ENCODE data around the gene BTBD19. TPM values are rescaled to one million over a fixed set of nuclear protein-coding genes. Genes with fewer than 3 reads are reported as not detected.

BTBD19 gene
- total RNA-seq, 1 experiment from 2014 or later = 11.6 TPM

DNA sequence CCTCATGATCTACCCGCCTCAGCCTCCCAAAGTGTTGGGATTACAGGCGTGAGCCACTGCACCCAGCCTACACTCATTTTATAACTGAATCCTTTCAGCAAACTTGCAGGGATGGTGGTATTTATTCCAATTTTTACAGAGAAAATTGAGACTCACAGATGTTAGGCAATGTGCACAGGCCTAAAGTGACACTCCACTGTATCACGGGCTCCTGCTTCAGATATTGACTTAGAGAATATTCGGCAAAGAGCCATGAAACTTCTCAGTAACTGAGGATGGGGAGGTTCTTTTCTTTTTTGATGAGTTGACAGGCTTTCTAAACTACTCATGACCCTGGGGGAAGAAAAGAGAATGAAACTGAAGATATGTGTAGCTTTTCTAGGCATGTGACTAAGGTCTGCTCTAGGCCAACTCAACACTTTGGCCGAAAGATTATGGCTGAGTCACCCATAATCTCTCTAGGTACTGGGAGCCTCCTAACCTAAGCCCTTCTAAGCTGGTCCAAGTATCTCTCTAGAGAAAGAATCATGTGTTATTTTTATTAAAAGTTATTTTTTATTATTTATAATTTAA is 54.6 kb downstream of the BTBD19 start:
- H3K36me3 ChIP-seq (ENCODE audit: control insufficient read depth in 1 of 2, insufficient read depth in 2 of 2, low read length in 2 of 2) = no peaks in the 10 kb centered on the region; a peak in 1 of 4 replicates
- BruUV-seq (replicated peaks) = no TSS peak
- no peak overlapping the region for H3K4me3 ChIP-seq (replicated peaks in 1 of 2; ENCODE audit: low read depth in 1 of 2, low read length in 2 of 2)
- POLR2A ChIA-PET = no interaction called here
- no peak overlapping the region for H3K9ac ChIP-seq (ENCODE audit: low read length)
- H3K4me2 ChIP-seq (ENCODE audit: low read length) = no peak overlapping the region
- no peaks in the 10 kb centered on the region for H3K9me2 ChIP-seq (ENCODE audit: insufficient read depth)
- H3K9me3 ChIP-seq (ENCODE audit: control insufficient read depth in 1 of 2, insufficient read depth in 1 of 2, low read depth in 1 of 2, low read length in 2 of 2) = no peaks in the 10 kb centered on the region
- intact Hi-C loops (cut with micrococcal nuclease) = no loop called here
- H3K27me3 ChIP-seq (ENCODE audit: insufficient read depth, low read length) = no peaks in the 10 kb centered on the region
- ATAC-seq (no peak), DNase-seq (ENCODE audit: low read depth, low spot score) (no peak)
- TF ChIP-seq ZFX (IDR thresholded peaks at IDR 0.05) = no peak
- no peak for TF ChIP-seq YY1 (IDR thresholded peaks at IDR 0.05; ENCODE audit: extremely low read depth, insufficient replicate concordance, low read depth, low read length)
- no peak for TF ChIP-seq ELF1 (IDR thresholded peaks at IDR 0.05; ENCODE audit: borderline replicate concordance, low read depth)
- TF ChIP-seq CEBPB (IDR thresholded peaks at IDR 0.05; ENCODE audit: low read depth) = no peak
- no peak for TF ChIP-seq EZH2phosphoT487 (IDR thresholded peaks at IDR 0.05; ENCODE audit: borderline replicate concordance)
- TF ChIP-seq, protein P1, sequence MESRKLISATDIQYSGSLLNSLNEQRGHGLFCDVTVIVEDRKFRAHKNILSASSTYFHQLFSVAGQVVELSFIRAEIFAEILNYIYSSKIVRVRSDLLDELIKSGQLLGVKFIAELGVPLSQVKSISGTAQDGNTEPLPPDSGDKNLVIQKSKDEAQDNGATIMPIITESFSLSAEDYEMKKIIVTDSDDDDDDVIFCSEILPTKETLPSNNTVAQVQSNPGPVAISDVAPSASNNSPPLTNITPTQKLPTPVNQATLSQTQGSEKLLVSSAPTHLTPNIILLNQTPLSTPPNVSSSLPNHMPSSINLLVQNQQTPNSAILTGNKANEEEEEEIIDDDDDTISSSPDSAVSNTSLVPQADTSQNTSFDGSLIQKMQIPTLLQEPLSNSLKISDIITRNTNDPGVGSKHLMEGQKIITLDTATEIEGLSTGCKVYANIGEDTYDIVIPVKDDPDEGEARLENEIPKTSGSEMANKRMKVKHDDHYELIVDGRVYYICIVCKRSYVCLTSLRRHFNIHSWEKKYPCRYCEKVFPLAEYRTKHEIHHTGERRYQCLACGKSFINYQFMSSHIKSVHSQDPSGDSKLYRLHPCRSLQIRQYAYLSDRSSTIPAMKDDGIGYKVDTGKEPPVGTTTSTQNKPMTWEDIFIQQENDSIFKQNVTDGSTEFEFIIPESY (IDR thresholded peaks at IDR 0.05; ENCODE audit: extremely low read depth, insufficient replicate concordance, low read length) = no peak
- TF ChIP-seq RAD21 (IDR thresholded peaks at IDR 0.05; ENCODE audit: low read depth) = no peak
- no peak for TF ChIP-seq POLR2A (IDR thresholded peaks at IDR 0.05; ENCODE audit: borderline replicate concordance, extremely low read depth, insufficient read depth, insufficient read length)
- TF ChIP-seq, protein P2, sequence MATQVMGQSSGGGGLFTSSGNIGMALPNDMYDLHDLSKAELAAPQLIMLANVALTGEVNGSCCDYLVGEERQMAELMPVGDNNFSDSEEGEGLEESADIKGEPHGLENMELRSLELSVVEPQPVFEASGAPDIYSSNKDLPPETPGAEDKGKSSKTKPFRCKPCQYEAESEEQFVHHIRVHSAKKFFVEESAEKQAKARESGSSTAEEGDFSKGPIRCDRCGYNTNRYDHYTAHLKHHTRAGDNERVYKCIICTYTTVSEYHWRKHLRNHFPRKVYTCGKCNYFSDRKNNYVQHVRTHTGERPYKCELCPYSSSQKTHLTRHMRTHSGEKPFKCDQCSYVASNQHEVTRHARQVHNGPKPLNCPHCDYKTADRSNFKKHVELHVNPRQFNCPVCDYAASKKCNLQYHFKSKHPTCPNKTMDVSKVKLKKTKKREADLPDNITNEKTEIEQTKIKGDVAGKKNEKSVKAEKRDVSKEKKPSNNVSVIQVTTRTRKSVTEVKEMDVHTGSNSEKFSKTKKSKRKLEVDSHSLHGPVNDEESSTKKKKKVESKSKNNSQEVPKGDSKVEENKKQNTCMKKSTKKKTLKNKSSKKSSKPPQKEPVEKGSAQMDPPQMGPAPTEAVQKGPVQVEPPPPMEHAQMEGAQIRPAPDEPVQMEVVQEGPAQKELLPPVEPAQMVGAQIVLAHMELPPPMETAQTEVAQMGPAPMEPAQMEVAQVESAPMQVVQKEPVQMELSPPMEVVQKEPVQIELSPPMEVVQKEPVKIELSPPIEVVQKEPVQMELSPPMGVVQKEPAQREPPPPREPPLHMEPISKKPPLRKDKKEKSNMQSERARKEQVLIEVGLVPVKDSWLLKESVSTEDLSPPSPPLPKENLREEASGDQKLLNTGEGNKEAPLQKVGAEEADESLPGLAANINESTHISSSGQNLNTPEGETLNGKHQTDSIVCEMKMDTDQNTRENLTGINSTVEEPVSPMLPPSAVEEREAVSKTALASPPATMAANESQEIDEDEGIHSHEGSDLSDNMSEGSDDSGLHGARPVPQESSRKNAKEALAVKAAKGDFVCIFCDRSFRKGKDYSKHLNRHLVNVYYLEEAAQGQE (IDR thresholded peaks at IDR 0.05; ENCODE audit: low read depth) = no peak
- TF ChIP-seq, protein P3, sequence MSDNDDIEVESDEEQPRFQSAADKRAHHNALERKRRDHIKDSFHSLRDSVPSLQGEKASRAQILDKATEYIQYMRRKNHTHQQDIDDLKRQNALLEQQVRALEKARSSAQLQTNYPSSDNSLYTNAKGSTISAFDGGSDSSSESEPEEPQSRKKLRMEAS (IDR thresholded peaks at IDR 0.05) = no peak
- no peak for TF ChIP-seq POLR2AphosphoS5 (IDR thresholded peaks at IDR 0.05; ENCODE audit: low read depth, low read length)
- H2AFZ ChIP-seq (ENCODE audit: low read depth, low read length, poor library complexity, severe bottlenecking) = no peak overlapping the region
- RAD21 ChIA-PET (ENCODE audit: low non-redundant PET in 1 of 2, low total read pairs in 2 of 2, uncharacterized antibody in 2 of 2, unreplicated experiment in 2 of 2) = no interaction called here
- no peaks in the 10 kb centered on the region for H3K79me2 ChIP-seq (ENCODE audit: insufficient read depth, low read length)
- H3K4me1 ChIP-seq (ENCODE audit: control insufficient read depth in 1 of 2, insufficient read depth in 2 of 2, low read length in 2 of 2) = no peaks in the 10 kb centered on the region
- no peak overlapping the region for H3K27ac ChIP-seq (ENCODE audit: low read depth, low read length)
- CTCF ChIA-PET = no interaction called here
- no peaks in the 10 kb centered on the region for H4K20me1 ChIP-seq (ENCODE audit: insufficient read depth)

Other genes with a start within 250 kb of the BTBD19 start
- 10.8 TPM for gene TMEM53, start 134.0 kb upstream of the BTBD19 start, total RNA-seq (2021; ENCODE audit: unreplicated experiment)
- 3.2 TPM for gene ARMH1, start 133.8 kb upstream of the BTBD19 start, total RNA-seq (2021; ENCODE audit: unreplicated experiment)
- gene RNU5D-1, start 77.4 kb upstream of the BTBD19 start, total RNA-seq (2021; ENCODE audit: unreplicated experiment) = not detected
- gene KIF2C, start 68.7 kb upstream of the BTBD19 start, total RNA-seq (2021; ENCODE audit: unreplicated experiment) = 92.6 TPM
- gene RPS8, start 33.0 kb upstream of the BTBD19 start, total RNA-seq (2021; ENCODE audit: unreplicated experiment) = 2,296 TPM
- gene BEST4, start 20.4 kb upstream of the BTBD19 start, total RNA-seq (2021; ENCODE audit: unreplicated experiment) = 0.52 TPM
- 56.1 TPM for gene PLK3, start 8.1 kb upstream of the BTBD19 start, total RNA-seq (2021; ENCODE audit: unreplicated experiment)
- 0.96 TPM for gene DYNLT4, start 1.2 kb upstream of the BTBD19 start, total RNA-seq (2021; ENCODE audit: unreplicated experiment)
- gene PTCH2, start 34.7 kb downstream of the BTBD19 start, total RNA-seq (2021; ENCODE audit: unreplicated experiment) = 1.3 TPM
- 17.7 TPM for gene EIF2B3, start 178.1 kb downstream of the BTBD19 start, total RNA-seq (2021; ENCODE audit: unreplicated experiment)
- gene HECTD3, start 202.8 kb downstream of the BTBD19 start, total RNA-seq (2021; ENCODE audit: unreplicated experiment) = 25.5 TPM
- gene UROD, start 203.7 kb downstream of the BTBD19 start, total RNA-seq (2021; ENCODE audit: unreplicated experiment) = 73.7 TPM

Data from HCT116 (cell line).